Natural killer cell (primary cell): ENCODE results near the gene SORCS2. TPM values are rescaled to one million over a fixed set of nuclear protein-coding genes. Genes with fewer than 3 reads are reported as not detected.

Source experiments
- ATAC-seq, 3 donors: fragments of 150-1000 bp in 2 of 3; fragments of 200-7000 bp in 1 of 3; cut with Tn5 transposase; 1 replicate in 1 of 3; 2 replicates in 2 of 3; pipeline ENCODE4 v1.10.0; 2021; ENCODE audit warnings: mild to moderate bottlenecking in 2 of 3, moderate library complexity in 2 of 3
- DNase-seq, 2 donors: peaks; one replicate each; pipeline versions ENCODE4 v3.0.0 to v3.0.0-alpha.2; 2013 to 2021; ENCODE audit warnings: mixed read lengths in 1 of 2
- H3K27ac ChIP-seq: one replicate; pipeline ENCODE4 v1.5.1; 2013; ENCODE audit warnings: mild to moderate bottlenecking, low read length
- H3K27me3 ChIP-seq: one replicate; pipeline ENCODE4 v1.6.1; 2013; ENCODE audit warnings: low read length; ENCODE audit not compliant: control insufficient read depth, insufficient read depth
- H3K36me3 ChIP-seq: one replicate; pipeline ENCODE4 v1.6.1; 2013; ENCODE audit warnings: low read length; ENCODE audit not compliant: control insufficient read depth, insufficient read depth
- H3K4me1 ChIP-seq: one replicate; pipeline ENCODE4 v1.6.1; 2013; ENCODE audit warnings: low read length; ENCODE audit not compliant: control insufficient read depth, insufficient read depth
- H3K4me3 ChIP-seq: one replicate; pipeline ENCODE4 v1.5.1; 2013; ENCODE audit warnings: low read length
- H3K9me3 ChIP-seq: one replicate; pipeline ENCODE4 v1.6.1; 2013; ENCODE audit warnings: low read length; ENCODE audit not compliant: control insufficient read depth, insufficient read depth
- H3K27ac Mint-ChIP-seq, 2 donors: one replicate each; pipeline ENCODE4 v1.8.0; 2022; ENCODE audit warnings: mild to moderate bottlenecking in 2 of 2, mixed read lengths in 2 of 2, moderate library complexity in 1 of 2
- H3K27me3 Mint-ChIP-seq, 2 donors: one replicate each; pipeline ENCODE4 v1.8.0; 2022; ENCODE audit warnings: low read depth in 2 of 2, mixed read lengths in 2 of 2
- H3K36me3 Mint-ChIP-seq: one replicate; pipeline ENCODE4 v1.8.0; 2022; ENCODE audit warnings: mixed read lengths
- H3K4me1 Mint-ChIP-seq, 2 donors: one replicate each; pipeline ENCODE4 v1.8.0; 2022; ENCODE audit warnings: mixed read lengths in 2 of 2
- H3K4me3 Mint-ChIP-seq: one replicate; pipeline ENCODE4 v1.8.0; 2022; ENCODE audit warnings: mild to moderate bottlenecking, moderate library complexity, mixed read lengths
- H3K9me3 Mint-ChIP-seq, 2 donors: one replicate each; pipeline ENCODE4 v1.8.0; 2022; ENCODE audit warnings: mixed read lengths in 2 of 2
- WGBS: methylation state at CpG from one replicate; pipeline ENCODE4 v1.1.7; 2013; ENCODE audit warnings: missing lambda C conversion rate; ENCODE audit not compliant: insufficient coverage; 5-methylcytosine and 5-hydroxymethylcytosine counted together
- intact Hi-C: fragments of 100-400 bp; cut with micrococcal nuclease; formaldehyde crosslinking; loops from one replicate; pipeline ENCODE4 v1.14.2; 2022
- total RNA-seq, 4 donors: library from RNA; stranded (reverse); fragments of 120-200 nt in 1 of 4; gene quantifications; one replicate each; pipeline versions ENCODE4 v1.2.3 to v1.2.4, GENCODE V29; 2013 to 2022
- TF ChIP-seq, protein P1 (sequence below): fragments of 200-600 bp; IDR thresholded peaks from one replicate; pipeline ENCODE4 v1.8.0; 2022; ENCODE audit warnings: antibody characterized with exemption

SORCS2 gene
- total RNA-seq, 3 donors from 2014 or later (not counting 1 experiment from before 2014, with no cell fraction given) = 1.2 to 2.5 (median 1.4) TPM

- Histone ChIP-seq H3K9me3 (no peaks in the 10 kb centered on the region), H3K27me3 (peaks cover 18% of the 10 kb centered on the region), H3K27ac (no peak overlapping the region), H3K36me3 (no peaks in the 10 kb centered on the region), H3K4me3 (no peak overlapping the region), H3K4me1 (peaks cover 28% of the 10 kb centered on the region)
- intact Hi-C loops = loop anchor here (10.0 kb wide), 2 partner anchors 92 to 282 kb away; no protein-coding TSS in a partner anchor
- Mint-ChIP-seq H3K4me1 (peaks cover 15 to 19% of the 10 kb centered on the region in 2 donors), H3K27ac (no peak overlapping the region), H3K27me3 (peaks cover 37 to 41% of the 10 kb centered on the region in 2 donors), H3K36me3 (no peaks in the 10 kb centered on the region), H3K9me3 (no peaks in the 10 kb centered on the region), H3K4me3 (no peak overlapping the region)
- WGBS = 94% methylated on average over 23 of the region's 23 CpGs
- ATAC-seq (no peak), DNase-seq (no peak)
- TF ChIP-seq, protein P1, sequence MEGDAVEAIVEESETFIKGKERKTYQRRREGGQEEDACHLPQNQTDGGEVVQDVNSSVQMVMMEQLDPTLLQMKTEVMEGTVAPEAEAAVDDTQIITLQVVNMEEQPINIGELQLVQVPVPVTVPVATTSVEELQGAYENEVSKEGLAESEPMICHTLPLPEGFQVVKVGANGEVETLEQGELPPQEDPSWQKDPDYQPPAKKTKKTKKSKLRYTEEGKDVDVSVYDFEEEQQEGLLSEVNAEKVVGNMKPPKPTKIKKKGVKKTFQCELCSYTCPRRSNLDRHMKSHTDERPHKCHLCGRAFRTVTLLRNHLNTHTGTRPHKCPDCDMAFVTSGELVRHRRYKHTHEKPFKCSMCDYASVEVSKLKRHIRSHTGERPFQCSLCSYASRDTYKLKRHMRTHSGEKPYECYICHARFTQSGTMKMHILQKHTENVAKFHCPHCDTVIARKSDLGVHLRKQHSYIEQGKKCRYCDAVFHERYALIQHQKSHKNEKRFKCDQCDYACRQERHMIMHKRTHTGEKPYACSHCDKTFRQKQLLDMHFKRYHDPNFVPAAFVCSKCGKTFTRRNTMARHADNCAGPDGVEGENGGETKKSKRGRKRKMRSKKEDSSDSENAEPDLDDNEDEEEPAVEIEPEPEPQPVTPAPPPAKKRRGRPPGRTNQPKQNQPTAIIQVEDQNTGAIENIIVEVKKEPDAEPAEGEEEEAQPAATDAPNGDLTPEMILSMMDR = no peak
Observed at GRCh38 chr4:7432531-7433375, 240.4 kb downstream of the SORCS2 start.

- no peak for ATAC-seq
- Histone ChIP-seq H3K36me3 (no peaks in the 10 kb centered on the region), H3K27me3 (peaks cover 18% of the 10 kb centered on the region), H3K27ac (no peak overlapping the region), H3K9me3 (no peaks in the 10 kb centered on the region), H3K4me1 (peaks cover 28% of the 10 kb centered on the region), H3K4me3 (no peak overlapping the region)
- TF ChIP-seq, protein P1 = no peak
- H3K27ac Mint-ChIP-seq = no peak overlapping the region
- H3K36me3 Mint-ChIP-seq = no peaks in the 10 kb centered on the region
- intact Hi-C loops = loop anchor here (10.0 kb wide), 2 partner anchors 91 to 281 kb away; no protein-coding TSS in a partner anchor
- H3K4me1 Mint-ChIP-seq = peaks cover 15% of the 10 kb centered on the region in 2 donors
- H3K4me3 Mint-ChIP-seq = no peak overlapping the region
- DNase-seq = no peak
- no peaks in the 10 kb centered on the region for H3K9me3 Mint-ChIP-seq
- H3K27me3 Mint-ChIP-seq = peaks cover 41% of the 10 kb centered on the region in 2 donors
- 86% methylated on average over 28 of the region's 28 CpGs for WGBS
Observed at GRCh38 chr4:7433376-7434140, 241.2 kb downstream of the SORCS2 start.

DNA sequence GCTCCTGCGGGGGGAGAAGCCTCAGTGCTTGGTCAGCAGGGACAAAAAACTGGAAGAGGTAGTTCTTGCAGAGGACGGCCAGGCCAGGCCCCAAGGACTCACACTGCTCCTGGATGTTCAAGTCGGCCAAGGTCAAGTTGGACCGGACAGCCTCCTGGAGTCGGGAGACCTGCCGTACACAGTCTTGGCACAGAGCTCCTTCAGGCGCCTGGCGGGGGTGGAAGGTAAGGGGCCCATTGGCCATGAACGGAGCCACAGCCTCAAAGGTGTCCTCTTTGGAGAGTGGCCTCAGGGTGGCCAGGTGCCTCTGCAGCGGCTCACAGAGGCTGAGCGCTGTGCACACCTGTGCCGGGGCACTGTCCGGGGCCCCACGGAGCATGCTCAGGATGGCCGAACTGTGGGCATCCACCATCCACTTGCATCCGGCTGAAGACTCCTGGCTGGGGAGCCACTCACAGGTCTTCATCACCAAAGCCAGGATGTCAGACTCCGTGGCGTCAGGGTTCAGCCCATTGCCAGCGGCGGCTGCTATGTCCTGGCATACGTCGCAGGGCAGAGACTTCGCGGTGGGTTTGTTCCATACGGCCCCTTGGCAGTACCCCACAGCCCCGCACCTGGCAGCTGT lies 241.9 kb downstream of the SORCS2 start:
- no peak for ATAC-seq
- no peaks in the 10 kb centered on the region for H3K36me3 Mint-ChIP-seq
- intact Hi-C loops = loop anchor here (10.0 kb wide), 2 partner anchors 91 to 281 kb away; no protein-coding TSS in a partner anchor
- TF ChIP-seq, protein P1 = no peak
- H3K4me1 Mint-ChIP-seq = peaks cover 15 to 17% of the 10 kb centered on the region in 2 donors
- H3K4me1 ChIP-seq = peaks cover 28% of the 10 kb centered on the region
- H3K4me3 ChIP-seq = no peak overlapping the region
- H3K27me3 ChIP-seq = peaks cover 18% of the 10 kb centered on the region
- no peak overlapping the region for H3K4me3 Mint-ChIP-seq
- no peak overlapping the region for H3K27ac Mint-ChIP-seq
- H3K9me3 Mint-ChIP-seq = no peaks in the 10 kb centered on the region
- WGBS = 90% methylated on average over 26 of the region's 26 CpGs
- H3K27ac ChIP-seq = no peak overlapping the region
- DNase-seq = no peak
- H3K27me3 Mint-ChIP-seq = peaks cover 41 to 44% of the 10 kb centered on the region in 2 donors
- no peaks in the 10 kb centered on the region for H3K36me3 ChIP-seq
- H3K9me3 ChIP-seq = no peaks in the 10 kb centered on the region
